Dendritic cell treated with granulocyte-macrophage colony-stimulating factor and Interleukin-4, amounts not matched to agents 40 ng/mL and 50 ng/mL, for 4 days (primary cell): ENCODE measurements around the gene ISLR2.
"Not testable (repeated sequence)": the region's sequence is repeated elsewhere in the genome, so short reads cannot be mapped to it uniquely, and the experiment has no call there.

Experiments used
- H3K27ac Mint-ChIP-seq: one replicate; pipeline ENCODE4 v1.8.0; 2022; ENCODE audit warnings: mild to moderate bottlenecking, mixed read lengths
- H3K27me3 Mint-ChIP-seq: one replicate; pipeline ENCODE4 v1.8.0; 2022; ENCODE audit warnings: mild to moderate bottlenecking, mixed read lengths
- H3K36me3 Mint-ChIP-seq: one replicate; pipeline ENCODE4 v1.8.0; 2022; ENCODE audit warnings: low read depth, mixed read lengths
- H3K4me1 Mint-ChIP-seq: one replicate; pipeline ENCODE4 v1.8.0; 2022; ENCODE audit warnings: low read depth, mixed read lengths
- H3K4me3 Mint-ChIP-seq: one replicate; pipeline ENCODE4 v1.8.0; 2022; ENCODE audit warnings: mild to moderate bottlenecking, moderate library complexity, mixed read lengths
- H3K9me3 Mint-ChIP-seq: one replicate; pipeline ENCODE4 v1.8.0; 2022; ENCODE audit warnings: mixed read lengths
- intact Hi-C: fragments of 100-400 bp; cut with micrococcal nuclease; formaldehyde crosslinking; loops from one replicate; pipeline ENCODE4 v1.15.0; 2022

The ISLR2 gene

GRCh38 chr15:74130155-74130848 lies at the start of gene ISLR2:
ISLR2 (plus strand) TSS chr15:74130586; CDS start chr15:74132755, 2,169 bp downstream.
- Mint-ChIP-seq H3K4me1 (peaks cover 28% of the 10 kb centered on the region), H3K4me3 (no peak within 1 kb of the TSS), H3K36me3 (no peaks in the 10 kb centered on the region), H3K27ac (no peak within 1 kb of the TSS), H3K9me3 (no peaks in the 10 kb centered on the region), H3K27me3 (peaks cover 91% of the 10 kb centered on the region)
- intact Hi-C loops = no loop called here

GRCh38 chr15:74082450-74082849 lies 47.9 kb upstream of the ISLR2 start, which contains the start of gene GOLGA6A:
GOLGA6A (minus strand) TSS chr15:74082550; CDS start chr15:74082509, 41 bp downstream.
- intact Hi-C loops, H3K27me3 Mint-ChIP-seq, H3K27ac Mint-ChIP-seq, H3K9me3 Mint-ChIP-seq, H3K4me3 Mint-ChIP-seq, H3K36me3 Mint-ChIP-seq, H3K4me1 Mint-ChIP-seq: not testable (repeated sequence)

GRCh38 chr15:74094567-74094966 lies 35.8 kb upstream of the ISLR2 start:
- H3K9me3 Mint-ChIP-seq, H3K27ac Mint-ChIP-seq: not testable (repeated sequence)

GRCh38 chr15:74095610-74096009 lies 34.8 kb upstream of the ISLR2 start:
- H3K4me3 Mint-ChIP-seq, H3K27ac Mint-ChIP-seq, H3K36me3 Mint-ChIP-seq, intact Hi-C loops, H3K9me3 Mint-ChIP-seq, H3K4me1 Mint-ChIP-seq, H3K27me3 Mint-ChIP-seq: not testable (repeated sequence)

More at GRCh38 chr15:74094567-74094966, 35.8 kb upstream of the ISLR2 start:
- intact Hi-C loops, H3K4me1 Mint-ChIP-seq, H3K27me3 Mint-ChIP-seq, H3K36me3 Mint-ChIP-seq, H3K4me3 Mint-ChIP-seq: not testable (repeated sequence)

GRCh38 chr15:74096753-74097474 lies 33.5 kb upstream of the ISLR2 start:
- H3K27me3 Mint-ChIP-seq, H3K4me3 Mint-ChIP-seq, H3K4me1 Mint-ChIP-seq, intact Hi-C loops, H3K36me3 Mint-ChIP-seq, H3K27ac Mint-ChIP-seq, H3K9me3 Mint-ChIP-seq: not testable (repeated sequence)

- peak overlapping the region; percentile 75 for H3K4me3 Mint-ChIP-seq
- H3K27ac Mint-ChIP-seq = peak overlapping the region; percentile 83
- intact Hi-C loops = not testable (repeated sequence)
These were observed 30.2 kb upstream of the ISLR2 start for GRCh38 chr15:74099963-74100733.

GRCh38 chr15:74108111-74108510 lies 22.3 kb upstream of the ISLR2 start:
- intact Hi-C loops = no loop called here
- no peaks in the 10 kb centered on the region for H3K36me3 Mint-ChIP-seq
- H3K4me1 Mint-ChIP-seq = peaks cover 5% of the 10 kb centered on the region
- no peaks in the 10 kb centered on the region for H3K9me3 Mint-ChIP-seq
- no peak overlapping the region for H3K27ac Mint-ChIP-seq
- no peak overlapping the region for H3K4me3 Mint-ChIP-seq
- peaks cover 3% of the 10 kb centered on the region for H3K27me3 Mint-ChIP-seq

More at GRCh38 chr15:74099963-74100733, 30.2 kb upstream of the ISLR2 start:
- not testable (repeated sequence) for H3K9me3 Mint-ChIP-seq, H3K4me1 Mint-ChIP-seq, H3K36me3 Mint-ChIP-seq, H3K27me3 Mint-ChIP-seq

- not testable (repeated sequence) for H3K27me3 Mint-ChIP-seq
These were observed 21.8 kb upstream of the ISLR2 start for GRCh38 chr15:74108611-74109010.

GRCh38 chr15:74109713-74110112 lies 20.7 kb upstream of the ISLR2 start:
- no peak overlapping the region for H3K4me3 Mint-ChIP-seq
- no peak overlapping the region for H3K27ac Mint-ChIP-seq
- H3K9me3 Mint-ChIP-seq = no peaks in the 10 kb centered on the region
- peaks cover 7% of the 10 kb centered on the region for H3K27me3 Mint-ChIP-seq
- peaks cover 5% of the 10 kb centered on the region for H3K4me1 Mint-ChIP-seq
- intact Hi-C loops = no loop called here
- no peaks in the 10 kb centered on the region for H3K36me3 Mint-ChIP-seq

More at GRCh38 chr15:74108611-74109010, 21.8 kb upstream of the ISLR2 start:
- H3K4me3 Mint-ChIP-seq, H3K4me1 Mint-ChIP-seq, H3K27ac Mint-ChIP-seq, H3K9me3 Mint-ChIP-seq, intact Hi-C loops, H3K36me3 Mint-ChIP-seq: not testable (repeated sequence)

- intact Hi-C loops = no loop called here
- no peak overlapping the region for H3K27ac Mint-ChIP-seq
- H3K36me3 Mint-ChIP-seq = no peaks in the 10 kb centered on the region
- H3K27me3 Mint-ChIP-seq = peaks cover 51% of the 10 kb centered on the region
- no peaks in the 10 kb centered on the region for H3K4me1 Mint-ChIP-seq
- H3K4me3 Mint-ChIP-seq = no peak overlapping the region
- H3K9me3 Mint-ChIP-seq = no peaks in the 10 kb centered on the region
These were observed 10.0 kb upstream of the ISLR2 start for GRCh38 chr15:74120426-74120825.

GRCh38 chr15:74121039-74121438 lies 9.3 kb upstream of the ISLR2 start:
- no peak overlapping the region for H3K27ac Mint-ChIP-seq
- peaks cover 52% of the 10 kb centered on the region for H3K27me3 Mint-ChIP-seq
- no peaks in the 10 kb centered on the region for H3K36me3 Mint-ChIP-seq
- no peaks in the 10 kb centered on the region for H3K4me1 Mint-ChIP-seq
- intact Hi-C loops = no loop called here
- no peak overlapping the region for H3K4me3 Mint-ChIP-seq
- no peaks in the 10 kb centered on the region for H3K9me3 Mint-ChIP-seq

- Mint-ChIP-seq H3K27me3 (peaks cover 58% of the 10 kb centered on the region), H3K4me1 (no peaks in the 10 kb centered on the region), H3K4me3 (no peak overlapping the region), H3K27ac (no peak overlapping the region), H3K9me3 (no peaks in the 10 kb centered on the region), H3K36me3 (no peaks in the 10 kb centered on the region)
- intact Hi-C loops = no loop called here
These were observed 8.5 kb upstream of the ISLR2 start for GRCh38 chr15:74121858-74122257.

GRCh38 chr15:74122403-74123130 lies 7.8 kb upstream of the ISLR2 start:
- H3K27ac Mint-ChIP-seq = no peak overlapping the region
- intact Hi-C loops = no loop called here

GRCh38 chr15:74123131-74123429 lies 7.3 kb upstream of the ISLR2 start:
- Mint-ChIP-seq H3K4me3 (no peak overlapping the region), H3K9me3 (no peaks in the 10 kb centered on the region), H3K4me1 (no peaks in the 10 kb centered on the region), H3K27ac (no peak overlapping the region), H3K36me3 (no peaks in the 10 kb centered on the region), H3K27me3 (peaks cover 66% of the 10 kb centered on the region)
- intact Hi-C loops = no loop called here

More at GRCh38 chr15:74122403-74123130, 7.8 kb upstream of the ISLR2 start:
- Mint-ChIP-seq H3K4me3 (no peak overlapping the region), H3K27me3 (peaks cover 65% of the 10 kb centered on the region), H3K4me1 (no peaks in the 10 kb centered on the region), H3K36me3 (no peaks in the 10 kb centered on the region), H3K9me3 (no peaks in the 10 kb centered on the region)
